ENCODE measurements around the gene WDR70.
"Not testable (repeated sequence)": the region's sequence is repeated elsewhere in the genome, so short reads cannot be mapped to it uniquely, and the experiment has no call there.

Gene WDR70

DNA sequence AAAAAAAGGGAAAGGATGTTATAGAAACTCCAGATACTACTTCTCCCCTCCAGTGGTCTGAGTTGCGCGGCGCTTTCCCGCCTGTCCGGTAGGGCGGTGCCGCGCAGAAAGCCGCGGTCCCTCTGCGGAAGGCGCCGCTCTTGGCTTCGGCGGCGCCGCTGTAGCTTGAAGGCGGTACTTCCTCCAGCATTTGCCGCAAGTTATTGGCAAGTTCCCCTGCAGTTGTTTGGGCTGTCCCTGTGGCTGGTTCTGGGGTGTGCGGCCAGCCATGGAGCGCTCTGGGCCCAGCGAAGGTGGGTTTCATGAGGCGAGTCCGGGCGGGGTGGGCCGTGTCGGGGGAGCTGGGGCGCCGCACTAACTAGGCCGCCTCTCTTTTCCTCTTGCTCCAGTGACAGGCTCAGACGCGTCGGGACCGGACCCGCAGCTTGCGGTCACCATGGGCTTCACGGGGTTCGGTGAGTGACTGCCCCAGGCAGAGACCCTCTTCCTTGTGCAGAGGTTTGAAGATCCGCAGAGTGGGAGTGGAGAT is at the start of gene WDR70:
TSS of gene WDR70 (plus strand) at position 219 of the 529 bp plus-strand sequence. CDS start at position 269, 50 bp downstream.
- not testable (repeated sequence) for H3K4me1 Mint-ChIP-seq; H3K27me3 Mint-ChIP-seq (ENCODE audit: low read depth); H3K9me3 Mint-ChIP-seq
- H3K27ac Mint-ChIP-seq = peak within 1 kb of the TSS; percentile 19 to 63 (median 33)
- peak within 1 kb of the TSS; percentile 95 to 96 (median 95) for H3K4me3 Mint-ChIP-seq
- H3K36me3 Mint-ChIP-seq (ENCODE audit: low read depth) = peaks cover 20% of the 10 kb centered on the region
- TF ChIP-seq, protein P1, sequence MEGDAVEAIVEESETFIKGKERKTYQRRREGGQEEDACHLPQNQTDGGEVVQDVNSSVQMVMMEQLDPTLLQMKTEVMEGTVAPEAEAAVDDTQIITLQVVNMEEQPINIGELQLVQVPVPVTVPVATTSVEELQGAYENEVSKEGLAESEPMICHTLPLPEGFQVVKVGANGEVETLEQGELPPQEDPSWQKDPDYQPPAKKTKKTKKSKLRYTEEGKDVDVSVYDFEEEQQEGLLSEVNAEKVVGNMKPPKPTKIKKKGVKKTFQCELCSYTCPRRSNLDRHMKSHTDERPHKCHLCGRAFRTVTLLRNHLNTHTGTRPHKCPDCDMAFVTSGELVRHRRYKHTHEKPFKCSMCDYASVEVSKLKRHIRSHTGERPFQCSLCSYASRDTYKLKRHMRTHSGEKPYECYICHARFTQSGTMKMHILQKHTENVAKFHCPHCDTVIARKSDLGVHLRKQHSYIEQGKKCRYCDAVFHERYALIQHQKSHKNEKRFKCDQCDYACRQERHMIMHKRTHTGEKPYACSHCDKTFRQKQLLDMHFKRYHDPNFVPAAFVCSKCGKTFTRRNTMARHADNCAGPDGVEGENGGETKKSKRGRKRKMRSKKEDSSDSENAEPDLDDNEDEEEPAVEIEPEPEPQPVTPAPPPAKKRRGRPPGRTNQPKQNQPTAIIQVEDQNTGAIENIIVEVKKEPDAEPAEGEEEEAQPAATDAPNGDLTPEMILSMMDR (IDR thresholded peaks at IDR 0.05; ENCODE audit: unreplicated experiment in 3 of 3) = peak; percentile 57 to 59 (median 59)

DNA sequence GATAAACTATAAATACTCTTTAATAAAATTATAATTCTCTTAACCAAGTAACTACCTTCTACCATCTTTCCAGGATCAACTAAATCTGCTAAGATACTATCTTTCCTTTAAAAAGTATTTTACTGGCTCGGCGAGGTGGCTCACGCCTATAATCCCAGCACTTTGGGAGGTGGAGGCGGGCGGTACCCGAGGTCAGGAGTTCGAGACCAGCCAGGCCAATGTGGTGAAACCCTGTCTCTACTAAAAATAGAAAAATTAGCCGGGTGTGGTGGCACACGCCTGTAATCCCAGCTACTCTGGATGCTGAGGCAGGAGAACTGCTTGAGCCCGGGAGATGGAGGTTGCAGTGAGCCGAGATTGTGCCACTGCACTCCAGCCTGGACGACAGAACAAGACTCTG is 44.4 kb upstream of the WDR70 start:
- peaks cover 46% of the 10 kb centered on the region for H3K36me3 Mint-ChIP-seq (ENCODE audit: low read depth)
- not testable (repeated sequence) for H3K4me1 Mint-ChIP-seq; H3K4me3 Mint-ChIP-seq; H3K27me3 Mint-ChIP-seq (ENCODE audit: low read depth); H3K9me3 Mint-ChIP-seq; H3K27ac Mint-ChIP-seq

DNA sequence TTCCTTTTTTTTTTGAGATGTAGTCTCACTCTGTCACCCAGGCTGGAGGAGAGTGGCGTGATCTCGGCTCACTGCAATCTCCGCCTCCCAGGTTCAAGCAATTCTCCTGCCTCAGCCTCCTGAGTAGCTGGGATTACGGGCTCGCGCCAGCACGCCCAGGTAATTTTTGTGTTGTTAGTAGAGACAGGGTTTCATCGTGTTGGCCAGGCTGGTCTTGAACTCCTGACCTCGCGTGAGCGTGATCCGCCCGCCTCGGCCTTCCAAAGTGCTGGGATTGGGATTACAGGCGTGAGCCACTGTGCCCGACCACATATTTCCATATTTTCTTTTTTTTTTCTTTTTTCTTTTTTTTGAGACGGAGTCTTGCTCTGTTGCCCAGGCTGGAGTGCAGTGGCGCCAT is 36.4 kb upstream of the WDR70 start:
- not testable (repeated sequence) for H3K4me3 Mint-ChIP-seq; H3K27me3 Mint-ChIP-seq (ENCODE audit: low read depth); H3K4me1 Mint-ChIP-seq; H3K27ac Mint-ChIP-seq; H3K9me3 Mint-ChIP-seq
- H3K36me3 Mint-ChIP-seq (ENCODE audit: low read depth) = peaks cover 47% of the 10 kb centered on the region

DNA sequence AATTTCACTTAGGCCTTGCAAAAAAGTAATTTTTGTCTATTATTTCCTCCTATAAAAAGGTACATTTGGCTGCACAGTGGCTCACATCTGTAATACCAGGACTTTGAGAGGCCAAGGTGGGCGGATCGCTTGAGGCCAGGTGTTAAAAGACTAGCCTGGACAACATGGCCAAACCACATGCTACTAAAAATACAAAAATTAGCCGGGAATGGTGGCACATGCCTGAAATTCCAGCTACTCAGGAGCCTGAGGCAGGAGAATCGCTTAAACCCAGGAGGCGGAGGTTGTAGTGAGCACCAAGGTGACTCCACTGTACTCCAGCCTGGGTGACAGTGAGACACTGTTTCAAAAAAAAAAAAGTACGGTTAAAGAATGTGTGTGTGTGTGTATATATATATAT is 24.0 kb upstream of the WDR70 start:
- Mint-ChIP-seq H3K4me1 (no peaks in the 10 kb centered on the region), H3K9me3 (no peaks in the 10 kb centered on the region), H3K36me3 (ENCODE audit: low read depth) (peaks cover 27% of the 10 kb centered on the region), H3K27me3 (ENCODE audit: low read depth) (no peaks in the 10 kb centered on the region), H3K4me3 (no peak overlapping the region), H3K27ac (no peak overlapping the region)
- TF ChIP-seq, protein P1 (IDR thresholded peaks at IDR 0.05; ENCODE audit: unreplicated experiment in 3 of 3) = no peak

DNA sequence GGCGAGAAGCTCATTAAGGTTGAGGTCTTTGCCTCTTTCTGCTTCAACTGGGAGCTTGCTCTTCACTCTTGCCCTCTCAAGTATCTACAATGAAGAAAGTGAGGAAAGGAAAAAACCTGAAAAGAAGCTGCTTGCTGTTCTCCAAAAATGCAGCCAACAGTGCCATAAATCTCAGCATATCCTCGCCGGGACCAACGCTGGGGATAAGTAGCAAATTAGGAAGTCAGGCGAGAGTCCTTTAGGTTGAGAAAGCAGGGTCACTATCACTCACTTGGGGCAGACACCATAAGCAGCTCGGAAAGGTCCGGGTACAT is 8.6 kb upstream of the WDR70 start:
- TF ChIP-seq, protein P1 (IDR thresholded peaks at IDR 0.05; ENCODE audit: unreplicated experiment in 3 of 3) = no peak
- H3K4me3 Mint-ChIP-seq = peak overlapping the region; percentile 97

DNA sequence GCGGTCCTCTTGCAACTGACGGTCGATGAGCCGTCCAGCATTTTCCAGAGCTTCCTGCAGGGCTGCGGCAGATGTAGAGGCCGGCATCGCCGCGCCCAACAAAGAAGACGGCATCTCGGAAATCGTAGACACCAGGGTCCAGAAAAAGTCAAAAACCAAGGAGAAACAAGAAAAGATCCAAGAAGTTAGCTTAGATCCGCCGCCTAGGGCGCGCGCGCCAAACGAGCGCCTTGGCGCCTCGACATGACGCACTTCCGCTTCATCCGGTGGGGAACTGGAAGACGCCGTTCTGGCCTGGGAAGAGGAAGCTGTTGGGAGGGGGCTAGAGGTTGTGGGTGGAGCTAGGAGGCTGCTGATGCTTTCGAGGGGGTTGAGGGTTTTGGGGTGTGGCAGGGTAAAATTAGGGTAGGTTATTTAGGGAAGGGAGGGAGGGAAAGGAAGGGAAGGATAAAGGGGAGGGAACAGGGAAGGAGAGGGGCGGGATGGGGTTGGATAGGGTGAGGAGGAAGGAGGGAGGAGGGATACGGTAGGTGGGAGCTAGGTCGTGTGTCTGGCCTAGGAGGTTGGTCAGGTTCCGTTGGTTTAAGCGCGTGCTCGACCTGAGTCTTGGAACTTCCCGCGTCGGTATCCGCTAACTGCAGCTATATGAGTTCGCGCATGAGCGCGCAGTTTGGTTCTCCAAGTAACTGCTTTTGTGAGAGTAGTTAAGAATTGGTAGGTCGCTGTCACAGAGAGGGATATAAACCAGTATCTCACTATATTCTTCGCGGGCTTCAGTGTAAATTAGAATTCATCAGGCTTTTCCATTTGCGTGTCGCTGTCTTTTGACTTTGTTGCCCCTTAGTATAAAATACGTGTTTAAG is 8.0 kb upstream of the WDR70 start, which contains the start of gene NUP155:
TSS of gene NUP155 (minus strand) at position 243 of the 863 bp plus-strand sequence. CDS start at position 114, 129 bp downstream.
- TF ChIP-seq, protein P1 (IDR thresholded peaks at IDR 0.05; ENCODE audit: unreplicated experiment in 3 of 3) = no peak
- Mint-ChIP-seq H3K27me3 (ENCODE audit: low read depth) (no peaks in the 10 kb centered on the region), H3K36me3 (ENCODE audit: low read depth) (no peaks in the 10 kb centered on the region), H3K4me3 (peak within 1 kb of the TSS; percentile 97), H3K4me1 (peaks cover 21% of the 10 kb centered on the region), H3K9me3 (no peaks in the 10 kb centered on the region), H3K27ac (peak within 1 kb of the TSS; percentile 81 to 94 (median 93))

More for the DNA sequence above, 8.6 kb upstream of the WDR70 start:
- Mint-ChIP-seq H3K9me3 (no peaks in the 10 kb centered on the region), H3K36me3 (ENCODE audit: low read depth) (no peaks in the 10 kb centered on the region), H3K4me1 (peaks cover 21% of the 10 kb centered on the region), H3K27ac (peak overlapping the region; percentile 81 to 94 (median 93)), H3K27me3 (ENCODE audit: low read depth) (no peaks in the 10 kb centered on the region)

DNA sequence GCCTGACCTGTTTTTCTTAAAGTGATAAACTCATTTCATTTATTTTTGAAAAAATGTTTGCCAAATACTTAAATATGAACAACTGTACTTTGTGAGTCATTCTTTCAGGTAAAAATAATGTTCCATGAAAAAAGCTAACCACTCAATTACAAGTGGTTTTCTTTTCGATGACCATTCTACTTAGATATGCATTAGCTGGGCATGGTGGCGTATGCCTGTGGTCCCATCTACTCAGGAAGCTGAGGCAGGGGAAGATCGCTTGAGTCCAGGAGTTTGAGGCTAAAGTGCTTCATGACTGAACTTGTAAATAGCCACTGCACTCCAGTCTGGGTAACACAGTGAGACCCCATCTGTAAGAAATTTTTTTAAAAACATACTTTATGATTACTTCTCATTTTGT is 4.0 kb upstream of the WDR70 start:
- TF ChIP-seq, protein P1 (IDR thresholded peaks at IDR 0.05; ENCODE audit: unreplicated experiment in 3 of 3) = no peak
- H3K27ac Mint-ChIP-seq = no peak overlapping the region
- no peak overlapping the region for H3K4me3 Mint-ChIP-seq
- peaks cover 10% of the 10 kb centered on the region for H3K4me1 Mint-ChIP-seq
- H3K36me3 Mint-ChIP-seq (ENCODE audit: low read depth) = peaks cover 4% of the 10 kb centered on the region
- no peaks in the 10 kb centered on the region for H3K27me3 Mint-ChIP-seq (ENCODE audit: low read depth)
- no peaks in the 10 kb centered on the region for H3K9me3 Mint-ChIP-seq

DNA sequence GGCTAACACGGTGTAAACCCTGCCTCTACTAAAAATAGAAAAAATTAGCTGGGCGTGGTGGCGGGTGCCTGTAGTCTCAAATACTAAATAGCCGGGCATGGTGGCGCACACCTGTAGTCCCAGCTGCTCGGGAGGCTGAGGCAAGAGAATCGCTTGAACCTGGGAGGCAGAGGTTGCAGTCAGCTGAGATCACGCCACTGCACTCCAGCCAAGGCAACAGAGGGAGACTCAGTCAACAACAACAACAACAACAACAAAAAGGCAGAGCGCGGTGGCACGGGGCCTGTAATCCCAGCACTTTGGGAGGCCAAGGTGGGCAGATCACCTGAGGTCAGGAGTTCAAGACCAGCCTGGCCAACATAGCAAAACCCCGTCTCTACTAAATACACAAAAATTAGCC is 1.1 kb upstream of the WDR70 start:
- H3K4me1 Mint-ChIP-seq = not testable (repeated sequence)

More for the DNA sequence above, 1.1 kb upstream of the WDR70 start:
- H3K27me3 Mint-ChIP-seq (ENCODE audit: low read depth); H3K27ac Mint-ChIP-seq; H3K9me3 Mint-ChIP-seq: not testable (repeated sequence)
- H3K4me3 Mint-ChIP-seq = peak overlapping the region; percentile 61 to 73 (median 68)
- peaks cover 14% of the 10 kb centered on the region for H3K36me3 Mint-ChIP-seq (ENCODE audit: low read depth)

All from nephron (organoid).